H9 (cell line): ENCODE results near the gene SCAF4. TPM values are rescaled to one million over a fixed set of nuclear protein-coding genes. Genes with fewer than 3 reads are reported as not detected.

Experiments used
- DNase-seq: peaks from one replicate; pipeline ENCODE4 v3.0.0-alpha.2; 2017
- H2AFZ ChIP-seq: one replicate; pipeline ENCODE4 v1.6.1; 2013; ENCODE audit warnings: mild to moderate bottlenecking, low read length, control low read depth, moderate library complexity
- H2AK5ac ChIP-seq: 2 replicates; pipeline ENCODE4 v1.6.1; 2013; ENCODE audit warnings: low read length, control low read depth, mixed read lengths; ENCODE audit not compliant: insufficient read length
- H2BK120ac ChIP-seq: one replicate; pipeline ENCODE4 v1.6.1; 2013; ENCODE audit warnings: low read depth, mild to moderate bottlenecking, low read length, control low read depth, inconsistent platforms; ENCODE audit not compliant: poor library complexity, severe bottlenecking
- H2BK12ac ChIP-seq: 2 replicates; pipeline ENCODE4 v1.6.1; 2013; ENCODE audit warnings: low read length, control low read depth, mixed read lengths, low read depth; ENCODE audit not compliant: insufficient read length
- H2BK15ac ChIP-seq: 2 replicates; pipeline ENCODE4 v1.6.1; 2013; ENCODE audit warnings: low read depth, low read length, control low read depth
- H2BK20ac ChIP-seq: one replicate; pipeline ENCODE4 v1.6.1; 2013; ENCODE audit warnings: low read depth, mild to moderate bottlenecking, low read length, control low read depth, inconsistent platforms; ENCODE audit not compliant: poor library complexity, severe bottlenecking
- H2BK5ac ChIP-seq: 2 replicates; pipeline ENCODE4 v1.6.1; 2013; ENCODE audit warnings: low read length, control low read depth, mixed read lengths; ENCODE audit not compliant: insufficient read length
- H3K14ac ChIP-seq: 2 replicates; pipeline ENCODE4 v1.6.1; 2013; ENCODE audit warnings: low read length, control low read depth; ENCODE audit not compliant: insufficient read depth
- H3K18ac ChIP-seq: 2 replicates; pipeline ENCODE4 v1.6.1; 2013; ENCODE audit warnings: low read depth, mild to moderate bottlenecking, mixed read lengths, low read length, control low read depth; ENCODE audit not compliant: insufficient read length
- H3K23ac ChIP-seq: 2 replicates; pipeline ENCODE4 v1.6.1; 2013; ENCODE audit warnings: low read length, control low read depth, mixed read lengths, low read depth; ENCODE audit not compliant: insufficient read length
- H3K23me2 ChIP-seq: 2 replicates; pipeline ENCODE4 v1.6.1; 2013; ENCODE audit warnings: low read depth, mild to moderate bottlenecking, mixed read lengths, low read length, control low read depth; ENCODE audit not compliant: insufficient read length, poor library complexity, severe bottlenecking
- H3K27ac ChIP-seq: 2 replicates; pipeline ENCODE4 v1.5.1; 2013; ENCODE audit warnings: low read length, control low read depth, mixed read lengths, low read depth; ENCODE audit not compliant: insufficient read length
- H3K27me3 ChIP-seq: 2 replicates; pipeline ENCODE4 v1.6.1; 2013; ENCODE audit warnings: low read length, control low read depth, inconsistent platforms; ENCODE audit not compliant: insufficient read depth
- H3K4ac ChIP-seq: 2 replicates; pipeline ENCODE4 v1.6.1; 2013; ENCODE audit warnings: low read depth, mild to moderate bottlenecking, control low read depth, inconsistent platforms, low read length, moderate library complexity
- H3K4me1 ChIP-seq: 2 replicates; pipeline ENCODE4 v1.6.1; 2013; ENCODE audit warnings: low read length, control low read depth, inconsistent platforms; ENCODE audit not compliant: insufficient read depth
- H3K4me2 ChIP-seq: 2 replicates; pipeline ENCODE4 v1.6.1; 2013; ENCODE audit warnings: low read length, control low read depth, mixed read lengths; ENCODE audit not compliant: insufficient read length, insufficient read depth
- H3K56ac ChIP-seq: 2 replicates; pipeline ENCODE4 v1.6.1; 2013; ENCODE audit warnings: low read depth, mild to moderate bottlenecking, mixed read lengths, low read length, control low read depth; ENCODE audit not compliant: insufficient read length
- H3K79me1 ChIP-seq: 2 replicates; pipeline ENCODE4 v1.6.1; 2013; ENCODE audit warnings: low read depth, mild to moderate bottlenecking, moderate library complexity, low read length, control low read depth, inconsistent platforms; ENCODE audit not compliant: insufficient read depth, poor library complexity, severe bottlenecking
- H3K79me2 ChIP-seq: 2 replicates; pipeline ENCODE4 v1.6.1; 2013; ENCODE audit warnings: low read length, control low read depth, inconsistent platforms; ENCODE audit not compliant: insufficient read depth
- H3K9ac ChIP-seq: 2 replicates; pipeline ENCODE4 v1.6.1; 2013; ENCODE audit warnings: low read length, control low read depth, mixed read lengths; ENCODE audit not compliant: insufficient read length; ENCODE audit errors: extremely low read depth
- H3K9me3 ChIP-seq: one replicate; pipeline ENCODE4 v1.6.1; 2013; ENCODE audit warnings: low read depth, low read length, inconsistent platforms; ENCODE audit not compliant: control insufficient read depth
- H3T11ph ChIP-seq: one replicate; pipeline ENCODE4 v1.6.1; 2013; ENCODE audit warnings: mild to moderate bottlenecking, low read length, control low read depth, inconsistent platforms
- H4K20me1 ChIP-seq: one replicate; pipeline ENCODE4 v1.6.1; 2013; ENCODE audit not compliant: control insufficient read depth, insufficient read length, insufficient read depth
- H4K5ac ChIP-seq: 2 replicates; pipeline ENCODE4 v1.6.1; 2013; ENCODE audit warnings: low read depth, mild to moderate bottlenecking, mixed read lengths, low read length, control low read depth; ENCODE audit not compliant: insufficient read length
- H4K8ac ChIP-seq: replicated peaks from 2 replicates; pipeline ENCODE4 v1.6.1; 2013; ENCODE audit warnings: low read length, control low read depth, mixed read lengths, low read depth; ENCODE audit not compliant: insufficient read length
- H4K91ac ChIP-seq: 2 replicates; pipeline ENCODE4 v1.6.1; 2013; ENCODE audit warnings: low read depth, mild to moderate bottlenecking, moderate library complexity, mixed read lengths, low read length, control low read depth; ENCODE audit not compliant: insufficient read length
- H3K27ac Mint-ChIP-seq, 3 experiments: 2 replicates in 2 of 3; 3 replicates in 1 of 3; pipeline ENCODE4 v1.8.0; 2020 to 2021; ENCODE audit warnings: mixed read lengths in 3 of 3, mild to moderate bottlenecking in 1 of 3, moderate library complexity in 1 of 3
- H3K27me3 Mint-ChIP-seq: 2 replicates; pipeline ENCODE4 v1.8.0; 2021; ENCODE audit warnings: low read depth, mild to moderate bottlenecking, moderate library complexity, mixed read lengths
- H3K36me3 Mint-ChIP-seq, 3 experiments: 2 replicates in 2 of 3; 3 replicates in 1 of 3; pipeline ENCODE4 v1.8.0; 2020 to 2021; ENCODE audit warnings: low read depth in 3 of 3, mixed read lengths in 3 of 3; ENCODE audit not compliant: insufficient read depth in 1 of 3
- H3K4me1 Mint-ChIP-seq, 2 experiments: 2 replicates each; pipeline ENCODE4 v1.8.0; 2020; ENCODE audit warnings: mixed read lengths in 2 of 2
- H3K4me3 Mint-ChIP-seq, 2 experiments: 2 replicates in 1 of 2; 3 replicates in 1 of 2; pipeline ENCODE4 v1.8.0; 2020 to 2021; ENCODE audit warnings: mild to moderate bottlenecking in 2 of 2, mixed read lengths in 2 of 2, moderate library complexity in 1 of 2
- H3K9me3 Mint-ChIP-seq, 2 experiments: 2 replicates in 1 of 2; 3 replicates in 1 of 2; pipeline ENCODE4 v1.8.0; 2020; ENCODE audit warnings: mild to moderate bottlenecking in 2 of 2, mixed read lengths in 2 of 2, moderate library complexity in 1 of 2
- CTCF ChIP-seq: fragments of 200-600 bp; sonication (generic); conservative IDR thresholded peaks from 3 replicates; pipeline ENCODE4 v1.8.0; 2021; ENCODE audit warnings: antibody characterized with exemption, mild to moderate bottlenecking
- WGBS: extraction: QIAGEN DNeasy Blood & Tissue Kit; methylation state at CpG from one replicate; pipeline ENCODE4 v1.1.7; 2013; ENCODE audit warnings: missing lambda C conversion rate, low lambda C conversion rate, mixed read lengths; ENCODE audit not compliant: insufficient read length; ENCODE audit errors: extremely low coverage; 5-methylcytosine and 5-hydroxymethylcytosine counted together
- total RNA-seq: library from RNA; stranded (reverse); gene quantifications from 2 replicates; pipeline ENCODE4 v1.2.1, GENCODE V29; 2021

SCAF4 gene
- total RNA-seq, 1 experiment from 2014 or later: 76.8 TPM

- Histone ChIP-seq H4K91ac (no peak overlapping the region), H3K9me3 (no peaks in the 10 kb centered on the region), H3K27me3 (no peaks in the 10 kb centered on the region), H3K9ac (no peak overlapping the region), H3T11ph (no peak overlapping the region), H3K23ac (no peak overlapping the region), H4K5ac (no peak overlapping the region), H3K79me1 (no peaks in the 10 kb centered on the region), H3K56ac (no peak overlapping the region), H3K4me2 (no peak overlapping the region), H3K4me1 (peaks cover 3% of the 10 kb centered on the region; the same call in 1 of the 2 replicates), H4K20me1 (no peaks in the 10 kb centered on the region), H2AK5ac (no peak overlapping the region), H3K14ac (no peak overlapping the region), H3K18ac (no peak overlapping the region), H2BK12ac (no peak overlapping the region), H2BK5ac (no peak overlapping the region), H3K79me2 (peaks cover 58% of the 10 kb centered on the region), H2BK20ac (no peak overlapping the region), H3K23me2 (peaks cover 9% of the 10 kb centered on the region), H2BK15ac (no peak overlapping the region), H4K8ac (no peak overlapping the region), H3K4ac (no peak overlapping the region), H2AFZ (no peak overlapping the region), H2BK120ac (no peak overlapping the region), H3K27ac (no peak overlapping the region)
- no peak overlapping the region for H3K4me3 Mint-ChIP-seq
- peaks cover 4 to 11% (median 9%) of the 10 kb centered on the region in 3 experiments; a peak in 5 of 7 replicates for H3K36me3 Mint-ChIP-seq
- no peaks in the 10 kb centered on the region for H3K27me3 Mint-ChIP-seq
- no peak for TF ChIP-seq CTCF
- H3K4me1 Mint-ChIP-seq: peaks cover 24 to 25% of the 10 kb centered on the region in 2 experiments
- WGBS: no CpG with 5 or more reads among the region's 2 CpGs
- H3K27ac Mint-ChIP-seq: no peak overlapping the region
- no peaks in the 10 kb centered on the region for H3K9me3 Mint-ChIP-seq
- DNase-seq: no peak
These were observed 3.7 kb downstream of the SCAF4 start for GRCh38 chr21:31728191-31728590.
